GM19099 (cell line): Measurements from ENCODE around the gene PRPF19.

ENCODE experiments used
- POLR2A ChIP-seq: IDR thresholded peaks from 3 replicates; pipeline ENCODE4 v1.6.1; 2011; ENCODE audit warnings: low read depth; ENCODE audit not compliant: insufficient read length; ENCODE audit errors: extremely low read depth

Gene PRPF19

GRCh38 chr11:60852982-60853950 is 53.1 kb downstream of the PRPF19 start:
- no peak for TF ChIP-seq POLR2A

DNA sequence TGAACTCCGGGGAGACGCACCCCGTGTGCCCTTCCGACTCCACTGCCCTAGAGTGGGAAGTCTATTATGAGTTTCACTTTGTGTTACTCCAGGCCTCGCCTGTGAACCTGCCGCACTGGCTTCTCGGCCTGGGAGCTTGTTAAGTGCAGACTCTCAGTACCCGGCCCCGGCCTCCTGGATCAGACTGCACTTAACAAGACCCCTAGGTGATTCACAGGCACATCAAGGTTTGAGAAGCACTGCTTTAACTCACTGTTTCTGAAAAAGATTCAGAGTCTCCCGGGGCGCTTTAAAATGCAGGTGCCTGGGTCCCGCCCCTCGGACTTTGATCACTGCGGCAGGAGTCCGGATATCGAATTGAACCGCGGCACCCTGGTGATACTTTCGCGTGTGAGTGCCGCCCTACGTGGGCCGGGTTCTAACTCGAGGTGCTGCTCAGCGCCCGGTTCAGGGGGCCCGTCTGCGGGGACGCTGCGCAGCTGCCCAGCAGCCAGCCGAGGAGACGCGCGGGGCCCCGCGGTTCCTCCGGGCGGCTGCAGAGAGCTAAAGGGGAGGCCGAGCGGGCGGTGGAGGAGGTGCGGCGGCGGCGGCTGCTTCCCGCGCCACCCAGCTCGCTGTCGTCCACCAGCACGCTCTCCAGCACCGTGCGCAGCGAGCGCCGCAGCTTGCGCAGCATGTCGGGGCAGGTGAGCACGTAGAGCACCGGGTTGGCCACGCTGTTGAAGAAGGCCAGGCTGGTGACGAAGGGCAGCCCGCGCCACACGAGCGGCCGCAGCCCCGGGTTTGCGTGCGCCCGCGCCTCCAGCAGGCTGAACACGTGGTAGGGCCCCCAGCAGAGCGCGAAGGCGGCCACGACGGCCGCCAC is 54.0 kb downstream of the PRPF19 start:
- no peak for TF ChIP-seq POLR2A

- no peak for TF ChIP-seq POLR2A
Observed at GRCh38 chr11:60851327-60852104, 54.9 kb downstream of the PRPF19 start.

GRCh38 chr11:60849641-60850520 is 56.5 kb downstream of the PRPF19 start:
- no peak for TF ChIP-seq POLR2A

GRCh38 chr11:60848714-60849151 is 57.7 kb downstream of the PRPF19 start:
- TF ChIP-seq POLR2A = no peak

GRCh38 chr11:60847896-60848295 is 58.5 kb downstream of the PRPF19 start:
- TF ChIP-seq POLR2A = no peak

GRCh38 chr11:60847281-60847680 is 59.1 kb downstream of the PRPF19 start:
- no peak for TF ChIP-seq POLR2A

- TF ChIP-seq POLR2A = no peak
Observed at GRCh38 chr11:60845338-60845737, 61.0 kb downstream of the PRPF19 start.

DNA sequence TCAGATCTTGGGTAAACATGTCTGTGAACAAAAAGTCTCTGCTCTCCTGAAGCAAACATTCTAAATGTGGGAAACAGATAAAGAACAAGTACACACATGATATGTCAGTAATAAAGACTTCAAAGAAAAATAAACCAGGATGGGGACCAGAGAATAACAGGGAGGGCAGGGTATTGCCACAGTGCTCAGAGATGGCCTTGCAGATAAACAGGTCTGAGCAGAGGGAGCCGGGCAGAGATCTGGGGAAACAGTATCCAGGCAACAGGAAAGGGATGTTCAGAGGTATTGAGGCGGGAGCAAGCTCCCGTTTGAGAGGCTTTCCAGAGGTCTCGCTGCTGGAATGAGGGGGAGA is 61.5 kb downstream of the PRPF19 start:
- no peak for TF ChIP-seq POLR2A

DNA sequence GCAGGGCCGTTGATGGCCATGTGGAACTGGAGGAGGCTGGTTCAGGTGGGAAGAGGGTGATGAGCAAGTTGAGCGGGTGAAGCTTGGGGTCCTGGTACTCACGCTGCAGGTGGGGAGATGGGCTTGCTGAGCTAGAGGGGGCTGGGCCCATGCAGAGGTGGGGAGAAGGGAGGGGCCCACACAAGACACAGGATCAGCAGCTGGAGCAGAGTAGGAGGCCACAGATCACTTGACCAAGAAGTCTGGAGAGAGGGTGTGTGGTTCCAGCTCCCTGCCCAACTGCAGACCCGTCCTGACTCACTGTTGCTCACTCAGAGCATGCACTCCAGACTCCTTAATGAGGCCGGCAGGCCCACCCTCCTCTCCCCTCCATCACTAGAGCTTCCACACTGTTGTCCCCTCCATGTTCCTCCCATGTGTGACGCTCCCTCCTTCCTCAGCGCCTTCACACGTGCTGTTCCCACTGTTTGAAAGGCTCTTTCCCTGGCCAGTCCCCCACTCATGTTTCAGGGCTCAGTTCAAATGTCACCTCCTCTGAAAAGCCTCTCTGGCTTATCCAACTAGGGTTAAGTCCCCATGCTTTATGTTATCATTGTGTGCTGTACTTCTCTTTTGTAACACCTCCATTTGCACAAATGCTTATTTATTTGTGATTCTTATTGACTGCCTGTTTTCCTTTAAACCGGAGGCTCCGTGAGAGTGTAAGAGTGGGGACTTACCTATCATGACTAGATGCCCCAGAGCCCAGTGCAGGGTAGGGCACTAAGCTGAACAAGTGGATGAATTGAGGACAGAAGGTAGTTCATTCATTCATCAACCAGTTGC is 62.1 kb downstream of the PRPF19 start:
- TF ChIP-seq POLR2A = no peak

GRCh38 chr11:60842668-60843600 is 63.5 kb downstream of the PRPF19 start:
- no peak for TF ChIP-seq POLR2A

DNA sequence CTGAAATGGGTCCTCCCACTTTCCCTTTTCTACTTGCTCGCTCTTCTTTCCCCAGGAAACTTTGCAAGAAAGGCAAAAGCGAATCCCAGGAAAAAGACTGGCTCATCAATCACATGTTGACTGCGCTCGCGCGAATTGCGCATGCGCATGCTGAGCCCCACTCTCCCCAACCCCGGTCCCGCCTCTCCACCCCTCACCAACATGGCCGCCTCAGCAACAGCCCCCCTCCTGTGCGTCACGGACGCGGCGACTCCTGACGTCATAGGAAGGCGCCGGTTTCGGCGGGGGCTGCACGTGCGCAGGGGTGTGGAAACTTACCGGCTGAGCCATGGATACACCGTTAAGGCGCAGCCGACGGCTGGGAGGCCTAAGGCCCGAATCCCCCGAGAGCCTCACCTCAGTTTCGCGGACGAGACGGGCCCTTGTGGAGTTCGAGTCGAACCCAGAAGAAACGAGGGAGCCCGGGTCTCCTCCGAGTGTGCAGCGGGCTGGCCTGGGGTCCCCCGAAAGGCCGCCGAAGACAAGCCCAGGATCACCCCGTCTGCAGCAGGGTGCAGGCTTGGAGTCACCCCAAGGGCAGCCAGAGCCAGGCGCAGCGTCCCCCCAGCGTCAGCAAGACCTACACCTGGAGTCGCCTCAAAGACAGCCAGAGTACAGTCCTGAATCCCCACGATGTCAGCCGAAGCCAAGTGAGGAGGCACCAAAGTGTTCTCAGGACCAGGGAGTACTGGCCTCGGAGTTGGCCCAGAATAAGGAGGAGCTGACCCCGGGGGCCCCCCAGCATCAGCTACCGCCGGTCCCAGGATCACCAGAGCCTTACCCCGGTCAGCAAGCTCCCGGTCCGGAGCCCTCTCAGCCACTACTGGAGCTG is 64.4 kb downstream of the PRPF19 start, which contains the start of gene CCDC86:
Gene CCDC86 (plus strand): TSS at position 317 of the 871 bp plus-strand sequence. CDS start 12 bp downstream, at position 329.
- peak; percentile 67 for TF ChIP-seq POLR2A
